ENCODE data around the gene CBR1. TPM values are rescaled to one million over a fixed set of nuclear protein-coding genes. Genes with fewer than 3 reads are reported as not detected.

The CBR1 gene
- total and polyA plus RNA-seq, 2 of the 8 experiments (the other 6 are each of a cell fraction or from before 2014, with no cell fraction given), result 1.8 to 207 TPM

GRCh38 chr21:36061445-36061844 lies 8.4 kb upstream of the CBR1 start:
- H3K4me2 ChIP-seq (ENCODE audit: insufficient read depth in 1 of 2, low read depth in 2 of 2, low read length in 2 of 2), result peak overlapping the region in 1 of 2 experiments; percentile 72; a peak in 1 of 4 replicates
- no peak overlapping the region for H2BK12ac ChIP-seq (ENCODE audit: low read depth, low read length)
- DNase-seq (ENCODE audit: low read depth in 1 of 2, low spot score in 2 of 2) (no peak), FAIRE-seq (no peak)
- no peak overlapping the region for H3K14ac ChIP-seq (ENCODE audit: insufficient read length)
- ChIA-PET POLR2A (ENCODE audit: partially characterized antibody) (interaction anchor here (1.7 to 3.2 kb wide), 2 partner anchors 25 to 44 kb away, joined by 5 to 21 read pairs; no protein-coding TSS in a partner anchor), CTCF (ENCODE audit: partially characterized antibody) (interaction anchor here (1.9 kb wide), 1 partner anchor 10 kb away, joined by 6 read pairs; no protein-coding TSS in a partner anchor)
- no peak overlapping the region for H4K5ac ChIP-seq (ENCODE audit: insufficient read length, low read depth, low read length)
- H3K79me2 ChIP-seq (ENCODE audit: control insufficient read depth in 1 of 2, insufficient read depth in 2 of 2, low read length in 2 of 2), result peaks cover 0 to 26% of the 10 kb centered on the region in 2 experiments; a peak in 2 of 4 replicates
- no peak overlapping the region for H4K91ac ChIP-seq (replicated peaks; ENCODE audit: insufficient read length, low read length)
- H4K20me1 ChIP-seq (replicated peaks in 1 of 2; ENCODE audit: control insufficient read depth in 1 of 2, insufficient read depth in 2 of 2, low read length in 2 of 2), result no peaks in the 10 kb centered on the region
- no peak overlapping the region for H3K56ac ChIP-seq (replicated peaks; ENCODE audit: insufficient read length, low read depth, low read length)
- H3K18ac ChIP-seq (ENCODE audit: extremely low read depth, low read length), result no peak overlapping the region
- H3K4me1 ChIP-seq (replicated peaks in 1 of 4; ENCODE audit: control insufficient read depth in 3 of 4, insufficient read depth in 4 of 4, low read length in 3 of 4), result peaks cover 0 to 4% (median 3%) of the 10 kb centered on the region in 4 experiments; a peak in 5 of 7 replicates
- no peak overlapping the region for H3K9ac ChIP-seq (replicated peaks in 1 of 4; ENCODE audit: extremely low read depth in 1 of 4, low read depth in 3 of 4, low read length in 3 of 4)
- no peak for TF ChIP-seq CTBP2 (IDR thresholded peaks at IDR 0.05; ENCODE audit: borderline replicate concordance, insufficient read depth, insufficient read length, low read length)
- TF ChIP-seq SIX5 (IDR thresholded peaks at IDR 0.05; ENCODE audit: low read depth, low read length), result no peak
- TF ChIP-seq FOSL1 (IDR thresholded peaks at IDR 0.05; ENCODE audit: insufficient read depth, low read depth, low read length), result no peak
- TF ChIP-seq BCL11A (IDR thresholded peaks at IDR 0.05; ENCODE audit: low read depth in 2 of 2, low read length in 2 of 2), result no peak
- no peak for TF ChIP-seq TAF1 (IDR thresholded peaks at IDR 0.05; ENCODE audit: low read depth, low read length)
- TF ChIP-seq TEAD4 (IDR thresholded peaks at IDR 0.05; ENCODE audit: low read depth, low read length), result no peak
- TF ChIP-seq YY1 (IDR thresholded peaks at IDR 0.05; ENCODE audit: low read depth, low read length), result no peak
- H2BK20ac ChIP-seq (ENCODE audit: low read length), result no peak overlapping the region
- WGBS, 2 experiments (ENCODE audit: extremely low coverage in 1 of 2, insufficient coverage in 1 of 2, insufficient read length in 1 of 2, insufficient replicate concordance in 2 of 2, low coverage in 1 of 2, low lambda C conversion rate in 2 of 2, missing lambda C conversion rate in 1 of 2), result 99% methylated on average over 2 of the region's 2 CpGs; no CpG with 5 or more reads in 1 of the 2 experiments
- no peak overlapping the region for H3K23ac ChIP-seq (ENCODE audit: insufficient read length)
- H4K8ac ChIP-seq (ENCODE audit: extremely low read depth, insufficient read depth, low read length), result no peak overlapping the region
- no peaks in the 10 kb centered on the region for H3K27me3 ChIP-seq (replicated peaks in 1 of 4; ENCODE audit: control insufficient read depth in 3 of 4, extremely low read depth in 1 of 4, insufficient read depth in 3 of 4, low read length in 3 of 4)
- H2BK15ac ChIP-seq (ENCODE audit: low read length), result no peak overlapping the region
- H2AK5ac ChIP-seq (ENCODE audit: low read depth, low read length), result peak overlapping the region; percentile 26; the same call in 1 of the 2 replicates
- H3K9me3 ChIP-seq (ENCODE audit: insufficient read depth in 2 of 2, low read depth in 1 of 2, low read length in 1 of 2), result no peaks in the 10 kb centered on the region
- H2BK120ac ChIP-seq (replicated peaks; ENCODE audit: low read depth, low read length), result no peak overlapping the region
- H3K79me1 ChIP-seq (ENCODE audit: low read depth, low read length), result 0 out of 2 replicates have a peak, but pooled peaks cover 4% of the 10 kb centered on the region
- no peak overlapping the region for H3K4ac ChIP-seq (replicated peaks; ENCODE audit: insufficient read length, low read depth, low read length)
- H2BK5ac ChIP-seq (ENCODE audit: low read depth, low read length), result no peak overlapping the region
- peak overlapping the region in 1 of 4 experiments; percentile 96; a peak in 1 of 8 replicates for H3K4me3 ChIP-seq (ENCODE audit: extremely low read depth in 1 of 4, insufficient read depth in 2 of 4, low read depth in 3 of 4, low read length in 4 of 4)
- H3K23me2 ChIP-seq (ENCODE audit: low read depth, low read length), result peaks cover 6% of the 10 kb centered on the region
- peaks cover 4 to 16% (median 13%) of the 10 kb centered on the region in 4 experiments for H3K36me3 ChIP-seq (ENCODE audit: control insufficient read depth in 2 of 4, insufficient read depth in 4 of 4, low read length in 3 of 4)
- no peak overlapping the region for H3K27ac ChIP-seq (ENCODE audit: low read depth, low read length)
- H2AFZ ChIP-seq (ENCODE audit: low read length), result no peak overlapping the region

Data from H1 (cell line).